Effector CD4-positive, alpha-beta T cell (primary cell): ENCODE measurements around the gene COX4I1.

ENCODE experiments used
- DNase-seq: peaks from one replicate; pipeline ENCODE4 v3.0.0-alpha.2; 2020

COX4I1 gene

GRCh38 chr16:85768199-85768598, 31.3 kb upstream of the COX4I1 start:
- DNase-seq = no peak

- DNase-seq = no peak
Observed at GRCh38 chr16:85770741-85771140, 28.8 kb upstream of the COX4I1 start.

- DNase-seq = no peak
Observed at GRCh38 chr16:85773044-85773443, 26.5 kb upstream of the COX4I1 start.

- no peak for DNase-seq
Observed at GRCh38 chr16:85774136-85774535, 25.4 kb upstream of the COX4I1 start.

- DNase-seq = no peak
Observed at GRCh38 chr16:85774811-85775210, 24.7 kb upstream of the COX4I1 start.

- no peak for DNase-seq
Observed at GRCh38 chr16:85777583-85778310, 21.7 kb upstream of the COX4I1 start.

GRCh38 chr16:85778873-85779272, 20.6 kb upstream of the COX4I1 start:
- no peak for DNase-seq

GRCh38 chr16:85780281-85780680, 19.2 kb upstream of the COX4I1 start:
- DNase-seq = no peak

- no peak for DNase-seq
Observed at GRCh38 chr16:85781156-85781555, 18.3 kb upstream of the COX4I1 start.

- DNase-seq = no peak
Observed at GRCh38 chr16:85781695-85782370, 17.7 kb upstream of the COX4I1 start.

GRCh38 chr16:85782451-85782850, 17.0 kb upstream of the COX4I1 start:
- DNase-seq = no peak

GRCh38 chr16:85783441-85783840, 16.1 kb upstream of the COX4I1 start:
- no peak for DNase-seq

GRCh38 chr16:85784813-85785212, 14.7 kb upstream of the COX4I1 start:
- no peak for DNase-seq

GRCh38 chr16:85785927-85786326, 13.6 kb upstream of the COX4I1 start:
- no peak for DNase-seq

- no peak for DNase-seq
Observed at GRCh38 chr16:85788819-85789218, 10.7 kb upstream of the COX4I1 start.

GRCh38 chr16:85789773-85790172, 9.7 kb upstream of the COX4I1 start:
- DNase-seq = no peak

- no peak for DNase-seq
Observed at GRCh38 chr16:85793662-85794298, 5.7 kb upstream of the COX4I1 start.

- no peak for DNase-seq
Observed at GRCh38 chr16:85794696-85795095, 4.8 kb upstream of the COX4I1 start.

- no peak for DNase-seq
Observed at GRCh38 chr16:85796152-85796551, 3.3 kb upstream of the COX4I1 start.

GRCh38 chr16:85796599-85796998, 2.9 kb upstream of the COX4I1 start:
- no peak for DNase-seq

GRCh38 chr16:85798283-85798776, 1.2 kb upstream of the COX4I1 start:
- DNase-seq = no peak

GRCh38 chr16:85798901-85799496, 496 bp upstream of the COX4I1 start:
- peak; percentile 14 for DNase-seq

GRCh38 chr16:85800321-85800669, 800 bp downstream of the COX4I1 start:
- DNase-seq = no peak

- DNase-seq = no peak
Observed at GRCh38 chr16:85803570-85803969, 4.1 kb downstream of the COX4I1 start.
